ENCODE measurements around the gene RAB3C. TPM values are rescaled to one million over a fixed set of nuclear protein-coding genes. Genes with fewer than 3 reads are reported as not detected.
"Not testable (repeated sequence)": the region's sequence is repeated elsewhere in the genome, so short reads cannot be mapped to it uniquely, and the experiment has no call there.

Gene RAB3C
- total RNA-seq, 1 donor from 2014 or later: not detected

DNA sequence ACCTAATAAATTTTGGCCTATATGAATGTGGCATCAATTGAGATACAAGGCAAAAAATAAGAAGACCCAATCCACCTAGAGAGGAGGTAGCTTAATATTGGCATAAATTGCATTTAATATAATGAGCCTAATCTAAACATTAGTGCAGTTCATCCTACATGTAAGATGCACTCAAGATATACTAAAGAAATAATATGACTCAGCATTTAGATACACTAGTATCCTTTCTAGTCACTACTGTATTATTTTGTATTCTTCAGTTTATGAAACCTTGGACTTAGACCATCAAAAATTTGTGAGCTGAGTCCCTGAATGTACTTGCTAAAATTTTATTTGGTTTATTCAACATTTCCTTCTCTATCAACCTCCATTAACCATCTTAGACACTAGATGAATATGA is 104.7 kb downstream of the RAB3C start:
- Mint-ChIP-seq H3K27ac (ENCODE audit: unreplicated experiment) (no peak overlapping the region), H3K4me3 (ENCODE audit: unreplicated experiment) (no peak overlapping the region), H3K36me3 (ENCODE audit: low read depth) (no peaks in the 10 kb centered on the region), H3K27me3 (ENCODE audit: low read depth) (no peaks in the 10 kb centered on the region), H3K4me1 (ENCODE audit: low read depth) (no peaks in the 10 kb centered on the region), H3K9me3 (ENCODE audit: low read depth) (no peaks in the 10 kb centered on the region)
- TF ChIP-seq, protein P1, sequence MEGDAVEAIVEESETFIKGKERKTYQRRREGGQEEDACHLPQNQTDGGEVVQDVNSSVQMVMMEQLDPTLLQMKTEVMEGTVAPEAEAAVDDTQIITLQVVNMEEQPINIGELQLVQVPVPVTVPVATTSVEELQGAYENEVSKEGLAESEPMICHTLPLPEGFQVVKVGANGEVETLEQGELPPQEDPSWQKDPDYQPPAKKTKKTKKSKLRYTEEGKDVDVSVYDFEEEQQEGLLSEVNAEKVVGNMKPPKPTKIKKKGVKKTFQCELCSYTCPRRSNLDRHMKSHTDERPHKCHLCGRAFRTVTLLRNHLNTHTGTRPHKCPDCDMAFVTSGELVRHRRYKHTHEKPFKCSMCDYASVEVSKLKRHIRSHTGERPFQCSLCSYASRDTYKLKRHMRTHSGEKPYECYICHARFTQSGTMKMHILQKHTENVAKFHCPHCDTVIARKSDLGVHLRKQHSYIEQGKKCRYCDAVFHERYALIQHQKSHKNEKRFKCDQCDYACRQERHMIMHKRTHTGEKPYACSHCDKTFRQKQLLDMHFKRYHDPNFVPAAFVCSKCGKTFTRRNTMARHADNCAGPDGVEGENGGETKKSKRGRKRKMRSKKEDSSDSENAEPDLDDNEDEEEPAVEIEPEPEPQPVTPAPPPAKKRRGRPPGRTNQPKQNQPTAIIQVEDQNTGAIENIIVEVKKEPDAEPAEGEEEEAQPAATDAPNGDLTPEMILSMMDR (IDR thresholded peaks at IDR 0.05): no peak
- DNase-seq (ENCODE audit: low spot score): no peak

DNA sequence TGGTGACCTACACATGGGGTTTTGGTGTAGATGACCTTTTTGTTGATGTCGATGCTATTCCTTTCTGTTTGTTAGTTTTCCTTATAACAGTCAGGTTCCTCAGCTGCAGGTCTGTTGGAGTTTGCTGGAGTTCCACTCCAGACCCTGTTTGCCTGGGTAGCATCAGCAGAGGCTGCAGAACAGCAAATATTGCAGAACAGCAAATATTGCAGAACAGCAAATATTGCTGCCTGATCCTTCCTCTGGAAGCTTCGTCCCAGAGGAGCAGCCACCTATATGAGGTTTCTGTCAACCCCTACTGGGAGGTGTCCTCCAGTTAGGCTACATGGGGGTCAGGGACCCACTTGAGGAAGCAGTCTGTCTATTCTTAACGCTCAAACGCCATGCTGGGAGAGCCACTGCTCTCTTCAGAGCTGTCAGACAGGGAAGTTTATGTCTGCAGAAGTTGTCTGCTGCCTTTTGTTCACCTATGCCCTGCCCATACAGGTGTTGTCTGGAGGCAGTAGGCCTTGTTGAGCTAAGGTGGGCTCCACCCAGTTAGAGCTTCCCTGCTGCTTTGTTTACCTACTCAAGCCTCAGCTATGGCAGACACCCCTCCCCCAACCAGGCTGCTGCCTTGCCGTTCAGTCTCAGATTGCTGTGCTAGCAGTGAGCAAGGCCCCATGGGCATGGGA is 116.3 kb downstream of the RAB3C start:
- H3K27me3 Mint-ChIP-seq (ENCODE audit: low read depth); H3K4me3 Mint-ChIP-seq (ENCODE audit: unreplicated experiment); H3K27ac Mint-ChIP-seq (ENCODE audit: unreplicated experiment); H3K4me1 Mint-ChIP-seq (ENCODE audit: low read depth); H3K36me3 Mint-ChIP-seq (ENCODE audit: low read depth); DNase-seq (ENCODE audit: low spot score): not testable (repeated sequence)
- H3K9me3 Mint-ChIP-seq (ENCODE audit: low read depth): peaks cover 34% of the 10 kb centered on the region

DNA sequence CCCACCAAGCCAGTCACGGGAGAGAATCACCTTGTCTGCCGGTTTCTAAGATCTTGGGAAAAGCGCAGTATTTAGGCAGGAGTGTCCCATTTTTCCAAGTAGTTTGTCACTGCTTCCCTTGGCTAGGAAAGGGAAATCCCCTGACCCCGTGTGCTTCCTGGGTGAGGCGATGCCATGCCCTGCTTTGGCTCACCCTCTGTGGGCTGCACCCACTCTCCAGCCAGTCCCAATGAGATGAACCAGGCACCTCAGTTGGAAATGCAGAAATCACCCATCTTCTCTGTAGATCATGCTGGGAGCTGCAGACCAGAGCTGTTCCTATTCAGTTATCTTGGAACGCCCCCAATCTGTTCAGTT is 116.9 kb downstream of the RAB3C start:
- H3K9me3 Mint-ChIP-seq (ENCODE audit: low read depth): peaks cover 31% of the 10 kb centered on the region
- peaks cover 10% of the 10 kb centered on the region for H3K27me3 Mint-ChIP-seq (ENCODE audit: low read depth)
- no peak overlapping the region for H3K27ac Mint-ChIP-seq (ENCODE audit: unreplicated experiment)
- TF ChIP-seq, protein P1 (IDR thresholded peaks at IDR 0.05): no peak
- no peak for DNase-seq (ENCODE audit: low spot score)
- peaks cover 9% of the 10 kb centered on the region for H3K36me3 Mint-ChIP-seq (ENCODE audit: low read depth)
- no peak overlapping the region for H3K4me3 Mint-ChIP-seq (ENCODE audit: unreplicated experiment)
- H3K4me1 Mint-ChIP-seq (ENCODE audit: low read depth): no peaks in the 10 kb centered on the region

DNA sequence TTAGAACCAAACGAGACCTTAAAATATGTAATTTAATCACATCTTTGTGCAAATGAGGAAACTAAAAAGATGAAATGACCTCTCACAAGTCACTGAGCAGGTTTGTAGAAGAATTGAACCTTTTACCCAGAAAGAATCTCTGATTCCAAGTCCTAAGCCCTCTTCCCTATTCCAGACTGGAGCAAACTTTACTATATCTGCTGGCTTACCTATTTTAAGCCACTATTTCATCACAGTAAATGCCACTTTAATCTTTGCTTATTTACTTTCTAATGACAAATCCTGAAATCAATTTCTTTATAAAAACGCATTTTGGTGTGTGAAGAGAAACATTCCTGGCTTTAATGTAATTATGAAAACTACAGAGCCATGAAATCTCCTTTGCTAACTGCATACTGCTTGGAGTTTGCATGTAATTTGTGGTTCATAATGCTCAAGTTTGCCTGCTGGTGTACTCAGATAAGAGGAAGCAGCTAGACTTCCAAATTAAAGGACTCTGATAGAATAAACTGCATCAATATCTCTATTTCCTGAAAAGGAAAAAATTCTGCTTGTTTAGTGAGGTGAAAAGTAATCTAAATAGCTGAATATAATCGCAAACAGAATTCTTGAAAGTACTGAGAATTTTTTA is 121.2 kb downstream of the RAB3C start:
- TF ChIP-seq, protein P1 (IDR thresholded peaks at IDR 0.05): no peak
- no peaks in the 10 kb centered on the region for H3K36me3 Mint-ChIP-seq (ENCODE audit: low read depth)
- no peak for DNase-seq (ENCODE audit: low spot score)
- peaks cover under 1% of the 10 kb centered on the region for H3K9me3 Mint-ChIP-seq (ENCODE audit: low read depth)
- peaks cover 27% of the 10 kb centered on the region for H3K27me3 Mint-ChIP-seq (ENCODE audit: low read depth)
- no peak overlapping the region for H3K4me3 Mint-ChIP-seq (ENCODE audit: unreplicated experiment)
- no peaks in the 10 kb centered on the region for H3K4me1 Mint-ChIP-seq (ENCODE audit: low read depth)
- H3K27ac Mint-ChIP-seq (ENCODE audit: unreplicated experiment): no peak overlapping the region

DNA sequence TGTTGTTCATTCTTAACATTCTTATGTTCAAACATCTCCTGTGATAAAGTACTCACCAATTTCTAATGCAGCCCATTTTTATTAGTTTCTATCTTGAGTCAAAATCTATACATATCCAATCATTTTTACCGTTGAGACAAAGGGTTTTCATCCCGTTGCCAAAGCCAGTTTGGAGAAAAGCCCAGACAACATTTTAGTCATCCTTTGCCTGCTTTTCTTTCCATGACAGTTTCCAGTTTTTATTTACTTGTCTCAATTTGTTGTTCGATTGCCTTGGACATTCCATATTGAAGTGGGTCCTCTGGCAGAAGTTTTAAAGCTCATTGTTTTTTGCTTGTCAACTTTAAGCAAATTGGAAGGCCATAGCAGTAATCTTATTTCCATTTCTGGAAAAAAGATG is 123.9 kb downstream of the RAB3C start:
- H3K27me3 Mint-ChIP-seq (ENCODE audit: low read depth): peaks cover 27% of the 10 kb centered on the region
- H3K4me1 Mint-ChIP-seq (ENCODE audit: low read depth): no peaks in the 10 kb centered on the region
- H3K4me3 Mint-ChIP-seq (ENCODE audit: unreplicated experiment): no peak overlapping the region
- no peak overlapping the region for H3K27ac Mint-ChIP-seq (ENCODE audit: unreplicated experiment)
- H3K36me3 Mint-ChIP-seq (ENCODE audit: low read depth): no peaks in the 10 kb centered on the region
- no peak for DNase-seq (ENCODE audit: low spot score)
- TF ChIP-seq, protein P1 (IDR thresholded peaks at IDR 0.05): no peak
- H3K9me3 Mint-ChIP-seq (ENCODE audit: low read depth): no peaks in the 10 kb centered on the region

DNA sequence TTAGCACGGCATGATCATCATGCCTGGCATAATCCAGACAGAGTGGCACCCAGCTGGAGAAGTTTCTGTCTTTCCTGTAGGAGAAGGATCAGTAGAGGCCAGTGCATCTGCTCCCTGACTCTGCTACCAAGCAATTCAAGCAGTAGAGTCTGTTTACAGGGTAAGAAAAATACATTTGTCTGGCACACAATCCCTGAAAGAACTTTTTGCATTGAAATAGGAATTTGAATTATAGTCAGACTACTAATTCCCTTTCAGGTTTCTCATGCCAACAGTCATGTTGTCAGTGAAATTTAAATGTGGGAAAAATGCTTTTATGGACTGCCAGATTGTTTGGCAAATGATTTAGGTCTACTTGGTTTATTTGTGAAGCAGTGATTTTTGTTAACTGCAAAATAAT is 125.6 kb downstream of the RAB3C start:
- Mint-ChIP-seq H3K36me3 (ENCODE audit: low read depth) (no peaks in the 10 kb centered on the region), H3K27ac (ENCODE audit: unreplicated experiment) (no peak overlapping the region), H3K9me3 (ENCODE audit: low read depth) (no peaks in the 10 kb centered on the region), H3K4me1 (ENCODE audit: low read depth) (no peaks in the 10 kb centered on the region), H3K4me3 (ENCODE audit: unreplicated experiment) (no peak overlapping the region), H3K27me3 (ENCODE audit: low read depth) (peaks cover 21% of the 10 kb centered on the region)
- TF ChIP-seq, protein P1 (IDR thresholded peaks at IDR 0.05): no peak
- DNase-seq (ENCODE audit: low spot score): no peak

DNA sequence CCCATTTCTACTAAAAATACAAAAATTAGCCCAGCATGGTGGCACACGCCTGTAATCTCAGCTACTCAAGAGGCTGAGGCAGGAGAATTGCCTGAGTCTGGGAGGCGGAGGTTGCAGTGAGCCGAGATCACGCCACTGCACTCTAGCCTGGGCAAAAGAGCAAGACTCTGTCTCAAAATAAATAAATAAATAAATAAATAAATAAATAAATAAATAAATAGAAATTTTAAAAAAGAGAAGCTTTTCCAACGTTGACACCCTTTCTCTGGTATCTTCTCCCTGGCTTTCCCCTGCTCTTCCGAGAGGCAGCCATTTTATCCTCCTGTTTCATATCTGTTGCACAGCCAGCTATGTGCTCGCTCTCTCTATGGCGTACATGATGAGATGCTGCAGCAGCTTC is 127.5 kb downstream of the RAB3C start:
- DNase-seq (ENCODE audit: low spot score); H3K4me1 Mint-ChIP-seq (ENCODE audit: low read depth); H3K9me3 Mint-ChIP-seq (ENCODE audit: low read depth); H3K27ac Mint-ChIP-seq (ENCODE audit: unreplicated experiment); H3K36me3 Mint-ChIP-seq (ENCODE audit: low read depth); H3K4me3 Mint-ChIP-seq (ENCODE audit: unreplicated experiment): not testable (repeated sequence)
- H3K27me3 Mint-ChIP-seq (ENCODE audit: low read depth): peaks cover 19% of the 10 kb centered on the region

Data from chondrocyte (in vitro differentiated cells).